ENCODE measurements around the gene SEMA3D. TPM values are rescaled to one million over a fixed set of nuclear protein-coding genes. Genes with fewer than 3 reads are reported as not detected.

Gene SEMA3D
- polyA plus RNA-seq, 1 donor from 2014 or later, result 1.6 TPM

GRCh38 chr7:85205754-85206153, 18.9 kb upstream of the SEMA3D start:
- Histone ChIP-seq H2AFZ (ENCODE audit: low read depth, low read length) (no peak overlapping the region), H3K4me2 (ENCODE audit: low read length) (no peak overlapping the region), H4K20me1 (ENCODE audit: insufficient read depth) (no peaks in the 10 kb centered on the region), H3K9me2 (ENCODE audit: insufficient read depth, low read length) (no peaks in the 10 kb centered on the region), H3K36me3 (ENCODE audit: insufficient read depth, low read length) (no peaks in the 10 kb centered on the region), H3K4me3 (ENCODE audit: low read length) (no peak overlapping the region), H3K9me3 (ENCODE audit: low read length) (no peaks in the 10 kb centered on the region), H3K9ac (ENCODE audit: low read length) (no peak overlapping the region), H3F3A (ENCODE audit: insufficient read depth, low read length, poor library complexity, severe bottlenecking) (no peaks in the 10 kb centered on the region), H3K79me2 (replicated peaks; ENCODE audit: insufficient read depth, low read length) (no peaks in the 10 kb centered on the region), H3K27me3 (ENCODE audit: insufficient read depth, low read depth, low read length) (no peaks in the 10 kb centered on the region), H3K27ac (ENCODE audit: low read length) (no peak overlapping the region)
- no peak for TF ChIP-seq MXI1 (conservative IDR thresholded peaks at IDR 0.05; ENCODE audit: poor library complexity, severe bottlenecking)
- TF ChIP-seq REST (IDR thresholded peaks at IDR 0.05; ENCODE audit: borderline replicate concordance), result no peak
- no peak for TF ChIP-seq TAF1 (IDR thresholded peaks at IDR 0.05; ENCODE audit: low read depth)
- no peak for TF ChIP-seq EP300 (conservative IDR thresholded peaks at IDR 0.05; ENCODE audit: poor library complexity, severe bottlenecking)
- no peak for TF ChIP-seq CTCF (IDR thresholded peaks at IDR 0.05; ENCODE audit: poor library complexity, severe bottlenecking)
- no peak for TF ChIP-seq SMC3 (conservative IDR thresholded peaks at IDR 0.05; ENCODE audit: poor library complexity)
- TF ChIP-seq EZH2 (IDR thresholded peaks at IDR 0.05; ENCODE audit: borderline replicate concordance, insufficient read depth, low read length, poor library complexity, severe bottlenecking), result no peak
- no peak for TF ChIP-seq RAD21 (conservative IDR thresholded peaks at IDR 0.05)
- no peak for TF ChIP-seq POLR2AphosphoS5 (IDR thresholded peaks at IDR 0.05)

GRCh38 chr7:85204496-85204895, 17.6 kb upstream of the SEMA3D start:
- H3K9me3 ChIP-seq (ENCODE audit: low read length), result no peaks in the 10 kb centered on the region
- no peak overlapping the region for H2AFZ ChIP-seq (ENCODE audit: low read depth, low read length)
- no peak for TF ChIP-seq EP300 (conservative IDR thresholded peaks at IDR 0.05; ENCODE audit: poor library complexity, severe bottlenecking)
- no peak for TF ChIP-seq EZH2 (IDR thresholded peaks at IDR 0.05; ENCODE audit: borderline replicate concordance, insufficient read depth, low read length, poor library complexity, severe bottlenecking)
- TF ChIP-seq MXI1 (conservative IDR thresholded peaks at IDR 0.05; ENCODE audit: poor library complexity, severe bottlenecking), result no peak
- TF ChIP-seq REST (IDR thresholded peaks at IDR 0.05; ENCODE audit: borderline replicate concordance), result no peak
- no peak for TF ChIP-seq POLR2AphosphoS5 (IDR thresholded peaks at IDR 0.05)
- TF ChIP-seq TAF1 (IDR thresholded peaks at IDR 0.05; ENCODE audit: low read depth), result no peak
- TF ChIP-seq RAD21 (conservative IDR thresholded peaks at IDR 0.05), result no peak
- TF ChIP-seq CTCF (IDR thresholded peaks at IDR 0.05; ENCODE audit: poor library complexity, severe bottlenecking), result no peak
- no peak for TF ChIP-seq SMC3 (conservative IDR thresholded peaks at IDR 0.05; ENCODE audit: poor library complexity)
- no peak overlapping the region for H3K4me2 ChIP-seq (ENCODE audit: low read length)
- H3K79me2 ChIP-seq (replicated peaks; ENCODE audit: insufficient read depth, low read length), result no peaks in the 10 kb centered on the region
- no peaks in the 10 kb centered on the region for H3K27me3 ChIP-seq (ENCODE audit: insufficient read depth, low read depth, low read length)
- no peak overlapping the region for H3K9ac ChIP-seq (ENCODE audit: low read length)
- no peaks in the 10 kb centered on the region for H3F3A ChIP-seq (ENCODE audit: insufficient read depth, low read length, poor library complexity, severe bottlenecking)
- no peak overlapping the region for H3K4me3 ChIP-seq (ENCODE audit: low read length)
- H4K20me1 ChIP-seq (ENCODE audit: insufficient read depth), result no peaks in the 10 kb centered on the region
- H3K27ac ChIP-seq (ENCODE audit: low read length), result no peak overlapping the region
- no peaks in the 10 kb centered on the region for H3K9me2 ChIP-seq (ENCODE audit: insufficient read depth, low read length)
- no peaks in the 10 kb centered on the region for H3K36me3 ChIP-seq (ENCODE audit: insufficient read depth, low read length)

All from neural cell (in vitro differentiated cells).